Pancreas (tissue), 10 donors: ENCODE measurements around the gene HOXA4. TPM values are rescaled to one million over a fixed set of nuclear protein-coding genes. Genes with fewer than 3 reads are reported as not detected.

Experiments used
- ATAC-seq, 4 donors: fragments of 200-7000 bp; cut with Tn5 transposase; one replicate each; pipeline versions ENCODE4 v1.8.0 to v1.9.1; 2020; ENCODE audit warnings: mild to moderate bottlenecking in 4 of 4, moderate library complexity in 4 of 4
- DNase-seq, 6 donors: peaks; one replicate each; pipeline ENCODE4 v3.0.0-alpha.2; 2020
- FAIRE-seq: peaks from 2 replicates; lab custom pipeline; 2012; peaks lifted over from hg19 to GRCh38; lab: Jason Lieb, UNC
- H3K27ac ChIP-seq, 4 donors: fragments of 200-600 bp; sonication (generic); 1 replicate in 3 of 4; 2 replicates in 1 of 4; pipeline versions ENCODE4 v1.5.0 to v1.8.0; 2020
- H3K27me3 ChIP-seq, 4 donors: fragments of 200-600 bp; one replicate each; pipeline ENCODE4 v1.8.0; 2021
- H3K36me3 ChIP-seq, 3 donors: fragments of 200-600 bp; sonication (generic) in 1 of 3; one replicate each; pipeline versions ENCODE4 v1.5.0 to v1.8.0; 2020 to 2021
- H3K4me1 ChIP-seq, 3 donors: fragments of 200-600 bp; one replicate each; pipeline ENCODE4 v1.8.0; 2021
- H3K4me3 ChIP-seq, 4 donors: fragments of 200-600 bp; sonication (generic) in 2 of 4; one replicate each; pipeline versions ENCODE4 v1.5.0 to v1.8.0; 2020 to 2021
- H3K9me3 ChIP-seq, 4 donors: fragments of 200-600 bp; one replicate each; pipeline ENCODE4 v1.8.0; 2021
- CTCF ChIP-seq, 4 donors: fragments of 200-600 bp; sonication (generic) in 3 of 4; IDR thresholded peaks; one replicate each; pipeline versions ENCODE4 v1.5.0 to v1.8.0; 2021; ENCODE audit warnings: antibody characterized with exemption in 4 of 4
- WGBS, 2 donors: extraction: QIAGEN DNeasy Blood & Tissue Kit; methylation state at CpG; one replicate each; pipeline ENCODE4 v1.1.7; 2013; 5-methylcytosine and 5-hydroxymethylcytosine counted together
- intact Hi-C, 3 donors: fragments of 100-400 bp; cut with DNase I; formaldehyde crosslinking; loops; one replicate each; pipeline versions ENCODE4 v1.11.1 to v1.14.2; 2022
- polyA plus RNA-seq, 2 donors: library from polyadenylated mRNA; stranded (reverse); fragments of 200-250 nt; gene quantifications; one replicate each; pipeline ENCODE4 v1.2.3, GENCODE V29; 2013
- total RNA-seq, 6 donors: library from RNA; stranded (reverse); fragmentation: NEBNext Ultra II Directional in 4 of 6; extraction: Animal tissue kit (Norgen Biotek cat#: 25700) in 4 of 6; gene quantifications; one replicate each; pipeline versions ENCODE4 v1.2.1 to v1.2.4, GENCODE V29; 2021 to 2023
- donor health status: healthy with polysubstance abuse.
- donor health status: DM: no; HTN: no; CAD: no; lungs with moderate emphysema.
- donor health status: DM: no; HTN: no; CAD: no.
- donor health status: control.
- donor health status: control.
- donor health status: Bipolar disorder and iron deficiency.
- donor health status: DM: yes; HTN: yes; CAD: no.
- donor health status: DM: no; HTN: no; CAD: no.
- donor health status: DM: no; HTN: no; CAD: no.
- donor health status: DM: yes; HTN: yes; CAD: no.

The HOXA4 gene
- total and polyA plus RNA-seq, 8 donors: 0.19 to 2.4 (median 0.58) TPM

GRCh38 chr7:27174874-27175625, 44.5 kb upstream of the HOXA4 start:
- no peak for ATAC-seq
- 30 to 32% methylated on average over 12 of the region's 12 CpGs for WGBS, 2 donors
- no peaks in the 10 kb centered on the region for H3K9me3 ChIP-seq
- H3K27ac ChIP-seq: no peak overlapping the region
- FAIRE-seq: no peak
- no peak overlapping the region for H3K4me3 ChIP-seq
- peaks cover 15 to 91% (median 34%) of the 10 kb centered on the region in 4 donors for H3K27me3 ChIP-seq
- peak in 3 of 6 donors; percentile 10 to 58 (median 32) for DNase-seq
- no peaks in the 10 kb centered on the region for H3K36me3 ChIP-seq
- TF ChIP-seq CTCF (IDR thresholded peaks at IDR 0.05): no peak
- intact Hi-C loops: no loop called here
- peaks cover 0 to 9% (median 0%) of the 10 kb centered on the region in 3 donors for H3K4me1 ChIP-seq

GRCh38 chr7:27173956-27174873, 43.7 kb upstream of the HOXA4 start, which contains the start of gene HOXA10:
HOXA10 (minus strand) TSS chr7:27174320; CDS start chr7:27174306, 14 bp downstream.
- Histone ChIP-seq H3K27ac (no peak within 1 kb of the TSS), H3K27me3 (peaks cover 19 to 91% (median 35%) of the 10 kb centered on the region in 4 donors), H3K4me1 (peaks cover 0 to 7% (median 0%) of the 10 kb centered on the region in 3 donors), H3K4me3 (peak within 1 kb of the TSS in 3 of 4 donors; percentile 24 to 48 (median 28)), H3K9me3 (no peaks in the 10 kb centered on the region), H3K36me3 (no peaks in the 10 kb centered on the region)
- no peak for TF ChIP-seq CTCF (IDR thresholded peaks at IDR 0.05)
- FAIRE-seq: no peak
- intact Hi-C loops: no loop called here
- peak in 3 of 6 donors; percentile 17 to 59 (median 50) for DNase-seq
- ATAC-seq: no peak
- WGBS, 2 donors: 6 to 10% methylated on average over 79 to 82 of the region's 82 CpGs

- Histone ChIP-seq H3K27ac (no peak overlapping the region), H3K4me3 (peak overlapping the region in 3 of 4 donors; percentile 24 to 48 (median 28)), H3K4me1 (peaks cover 0 to 7% (median 0%) of the 10 kb centered on the region in 3 donors), H3K27me3 (peaks cover 17 to 88% (median 35%) of the 10 kb centered on the region in 4 donors), H3K9me3 (no peaks in the 10 kb centered on the region), H3K36me3 (no peaks in the 10 kb centered on the region)
- peak; percentile 56 to 75 (median 66) for ATAC-seq
- DNase-seq: peak in 3 of 6 donors; percentile 29 to 69 (median 61)
- FAIRE-seq: no peak
- TF ChIP-seq CTCF (IDR thresholded peaks at IDR 0.05): no peak
- WGBS, 2 donors: 3 to 4% methylated on average over 44 to 59 of the region's 59 CpGs
- intact Hi-C loops: no loop called here
Observed at GRCh38 chr7:27173511-27173955, 43.0 kb upstream of the HOXA4 start.

- intact Hi-C loops: no loop called here
- H3K4me3 ChIP-seq: peak overlapping the region in 3 of 4 donors; percentile 24 to 48 (median 28)
- ATAC-seq: peak in 3 of 4 donors; percentile 20 to 38 (median 22)
- DNase-seq: peak in 3 of 6 donors; percentile 17 to 72 (median 62)
- no peak for FAIRE-seq
- H3K27me3 ChIP-seq: peaks cover 16 to 88% (median 32%) of the 10 kb centered on the region in 4 donors
- H3K36me3 ChIP-seq: no peaks in the 10 kb centered on the region
- TF ChIP-seq CTCF (IDR thresholded peaks at IDR 0.05): no peak
- H3K27ac ChIP-seq: no peak overlapping the region
- no peaks in the 10 kb centered on the region for H3K9me3 ChIP-seq
- H3K4me1 ChIP-seq: peaks cover 0 to 7% (median 0%) of the 10 kb centered on the region in 3 donors
- 4% methylated on average over 50 to 58 of the region's 58 CpGs for WGBS, 2 donors
Observed at GRCh38 chr7:27172823-27173510, 42.4 kb upstream of the HOXA4 start.
